Fibroblast of lung (primary cell): ENCODE results near the gene CAPN10. TPM values are rescaled to one million over a fixed set of nuclear protein-coding genes. Genes with fewer than 3 reads are reported as not detected.

Experiments
- DNase-seq, 2 donors: peaks; one replicate each; pipeline versions ENCODE4 v3.0.0 to v3.0.0-alpha.2; 2010; ENCODE audit warnings: low read depth in 2 of 2
- H2AFZ ChIP-seq: 2 replicates; pipeline ENCODE4 v1.5.1; 2012; ENCODE audit warnings: low read length, control low read depth, inconsistent platforms
- H3K27ac ChIP-seq: 2 replicates; pipeline ENCODE4 v1.5.1; 2011; ENCODE audit warnings: low read length, control low read depth; ENCODE audit not compliant: insufficient read depth
- H3K27me3 ChIP-seq: 2 replicates; pipeline ENCODE4 v1.5.1; 2011; ENCODE audit warnings: mild to moderate bottlenecking, low read length; ENCODE audit not compliant: control insufficient read depth, insufficient read depth
- H3K36me3 ChIP-seq: 2 replicates; pipeline ENCODE4 v1.5.1; 2011; ENCODE audit warnings: low read length; ENCODE audit not compliant: control insufficient read depth, insufficient read depth
- H3K4me1 ChIP-seq: 2 replicates; pipeline ENCODE4 v1.5.1; 2011; ENCODE audit warnings: low read length; ENCODE audit not compliant: control insufficient read depth, insufficient read depth; ENCODE audit errors: extremely low read depth
- H3K4me2 ChIP-seq: 2 replicates; pipeline ENCODE4 v1.5.1; 2011; ENCODE audit warnings: low read length, control low read depth; ENCODE audit not compliant: insufficient read depth; ENCODE audit errors: extremely low read depth
- H3K4me3 ChIP-seq, 4 experiments: fragments of 200-600 bp in 1 of 4; sonication (generic) in 1 of 4; replicated peaks in 1 of 4; 2 replicates each; pipeline ENCODE4 v1.5.1; 2011 to 2016; ENCODE audit warnings: low read length in 4 of 4, low read depth in 3 of 4, mild to moderate bottlenecking in 3 of 4, control low read depth in 2 of 4, inconsistent platforms in 1 of 4, mixed read lengths in 1 of 4; ENCODE audit not compliant: insufficient read depth in 1 of 4; ENCODE audit errors: control extremely low read depth in 1 of 4
- H3K79me2 ChIP-seq: 2 replicates; pipeline ENCODE4 v1.5.1; 2012; ENCODE audit warnings: mild to moderate bottlenecking, low read length, inconsistent platforms; ENCODE audit not compliant: control insufficient read depth, insufficient read depth
- H3K9ac ChIP-seq: 2 replicates; pipeline ENCODE4 v1.5.1; 2011; ENCODE audit warnings: mild to moderate bottlenecking, low read length, control low read depth; ENCODE audit not compliant: insufficient read depth
- H3K9me3 ChIP-seq: 2 replicates; pipeline ENCODE4 v1.5.1; 2012; ENCODE audit warnings: low read depth, low read length; ENCODE audit not compliant: control insufficient read depth, insufficient read depth
- H4K20me1 ChIP-seq: 2 replicates; pipeline ENCODE4 v1.5.1; 2011; ENCODE audit warnings: low read length; ENCODE audit not compliant: control insufficient read depth, insufficient read depth; ENCODE audit errors: extremely low read depth
- EZH2 ChIP-seq: IDR thresholded peaks from 2 replicates; pipeline ENCODE4 v1.5.1; 2012; ENCODE audit warnings: low read length, control low read depth, mild to moderate bottlenecking; ENCODE audit errors: missing control alignments
- polyA plus RNA-seq, 2 donors: library from polyadenylated mRNA; depleted of rRNA in 1 of 2; stranded (reverse) in 1 of 2; unstranded in 1 of 2; fragments of >200 nt; gene quantifications; 2 replicates each; pipeline ENCODE4 v1.2.1, GENCODE V29; 2011 to 2012; ENCODE audit warnings: missing spikeins in 1 of 2
- total RNA-seq: library from RNA; depleted of rRNA; stranded (reverse); fragments of >200 nt; gene quantifications from 2 replicates; pipeline ENCODE4 v1.2.1, GENCODE V29; 2014
- TF ChIP-seq, protein P1 (sequence below), 2 donors: IDR thresholded peaks in 1 of 2; conservative IDR thresholded peaks in 1 of 2; 1 replicate in 1 of 2; 2 replicates in 1 of 2; pipeline ENCODE4 v1.5.1; 2011 to 2012; ENCODE audit warnings: low read length in 2 of 2, control low read depth in 1 of 2, inconsistent platforms in 1 of 2, low read depth in 1 of 2, mild to moderate bottlenecking in 1 of 2

Gene CAPN10
- total and polyA plus RNA-seq, 2 donors (not counting 1 experiment from before 2014, with no cell fraction given): 3.6 to 23.0 TPM

DNA sequence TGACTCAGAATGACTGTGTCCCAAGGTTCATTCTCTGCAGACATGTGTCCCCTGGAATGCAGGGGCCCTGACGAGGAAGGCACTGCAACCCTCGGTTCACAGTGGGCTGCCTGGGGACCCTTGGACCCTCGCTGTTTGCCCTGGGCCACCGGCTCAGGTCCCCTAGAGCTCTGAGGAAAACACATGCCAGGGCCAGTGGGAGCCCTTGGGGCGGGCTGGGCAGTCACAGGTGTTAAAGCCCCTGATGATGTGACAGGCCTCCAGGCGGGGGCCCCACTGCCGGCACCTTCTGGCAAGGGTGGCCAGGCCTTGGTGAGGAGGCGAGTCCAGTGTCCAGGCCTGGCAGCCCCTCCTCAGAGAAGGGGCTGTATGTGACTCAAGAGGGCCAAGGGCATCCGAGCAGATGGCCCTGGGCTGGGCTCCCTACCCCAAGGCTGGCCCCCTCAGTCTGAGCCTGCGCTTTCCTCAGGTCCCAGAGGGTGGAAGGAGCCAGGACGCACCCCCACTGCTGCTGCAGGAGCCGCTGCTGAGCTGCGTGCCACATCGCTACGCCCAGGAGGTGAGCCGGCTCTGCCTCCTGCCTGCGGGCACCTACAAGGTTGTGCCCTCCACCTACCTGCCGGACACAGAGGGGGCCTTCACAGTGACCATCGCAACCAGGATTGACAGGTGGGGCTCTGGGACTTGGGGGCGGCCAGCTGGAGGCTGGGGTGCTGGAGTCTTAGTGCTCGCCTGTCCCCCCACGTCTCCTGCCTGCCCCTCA is 11.1 kb downstream of the CAPN10 start:
- Histone ChIP-seq H3K9ac (no peak overlapping the region), H3K79me2 (no peaks in the 10 kb centered on the region), H2AFZ (no peak overlapping the region), H3K27ac (no peak overlapping the region), H3K4me1 (no peaks in the 10 kb centered on the region), H3K9me3 (no peaks in the 10 kb centered on the region), H4K20me1 (no peaks in the 10 kb centered on the region), H3K4me2 (no peak overlapping the region), H3K36me3 (peaks cover 9% of the 10 kb centered on the region), H3K4me3 (no peak overlapping the region), H3K27me3 (no peaks in the 10 kb centered on the region)
- DNase-seq: no peak
- TF ChIP-seq EZH2: no peak
- TF ChIP-seq, protein P1, sequence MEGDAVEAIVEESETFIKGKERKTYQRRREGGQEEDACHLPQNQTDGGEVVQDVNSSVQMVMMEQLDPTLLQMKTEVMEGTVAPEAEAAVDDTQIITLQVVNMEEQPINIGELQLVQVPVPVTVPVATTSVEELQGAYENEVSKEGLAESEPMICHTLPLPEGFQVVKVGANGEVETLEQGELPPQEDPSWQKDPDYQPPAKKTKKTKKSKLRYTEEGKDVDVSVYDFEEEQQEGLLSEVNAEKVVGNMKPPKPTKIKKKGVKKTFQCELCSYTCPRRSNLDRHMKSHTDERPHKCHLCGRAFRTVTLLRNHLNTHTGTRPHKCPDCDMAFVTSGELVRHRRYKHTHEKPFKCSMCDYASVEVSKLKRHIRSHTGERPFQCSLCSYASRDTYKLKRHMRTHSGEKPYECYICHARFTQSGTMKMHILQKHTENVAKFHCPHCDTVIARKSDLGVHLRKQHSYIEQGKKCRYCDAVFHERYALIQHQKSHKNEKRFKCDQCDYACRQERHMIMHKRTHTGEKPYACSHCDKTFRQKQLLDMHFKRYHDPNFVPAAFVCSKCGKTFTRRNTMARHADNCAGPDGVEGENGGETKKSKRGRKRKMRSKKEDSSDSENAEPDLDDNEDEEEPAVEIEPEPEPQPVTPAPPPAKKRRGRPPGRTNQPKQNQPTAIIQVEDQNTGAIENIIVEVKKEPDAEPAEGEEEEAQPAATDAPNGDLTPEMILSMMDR (conservative IDR thresholded peaks at IDR 0.05 in 1 of 2, IDR thresholded peaks at IDR 0.05 in 1 of 2; ENCODE audit: low read depth in 1 of 2, low read length in 2 of 2): no peak

DNA sequence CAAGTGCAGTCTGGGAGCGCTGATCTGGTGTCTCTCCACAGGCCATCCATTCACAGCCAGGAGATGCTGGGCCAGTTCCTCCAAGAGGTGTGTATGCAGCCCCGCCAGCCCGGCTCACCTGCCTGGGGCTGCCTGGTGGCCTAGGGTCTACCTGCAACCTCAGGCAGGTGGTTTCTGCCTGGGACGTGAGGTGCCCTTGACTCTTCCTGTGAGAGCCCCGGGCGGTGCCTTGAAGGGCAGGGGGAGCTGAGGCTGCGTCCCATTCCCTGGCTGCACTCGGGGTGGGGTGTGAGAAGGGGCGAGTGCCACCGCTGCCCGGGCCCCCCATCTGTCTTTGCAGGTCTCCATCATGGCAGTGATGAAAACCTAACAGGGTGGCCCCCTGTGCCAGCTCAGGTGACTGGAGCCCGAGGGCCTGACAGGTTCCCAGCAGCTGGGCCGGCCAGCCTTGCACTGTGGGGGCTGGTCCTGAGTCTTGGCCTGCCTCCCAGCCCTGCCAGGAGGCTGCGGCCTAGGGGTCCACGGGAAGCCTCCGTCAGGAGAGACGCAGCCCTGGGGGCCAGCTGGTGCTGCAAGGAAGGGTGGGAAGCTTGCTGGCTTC is 11.9 kb downstream of the CAPN10 start:
- Histone ChIP-seq H3K9me3 (no peaks in the 10 kb centered on the region), H3K36me3 (peaks cover 9% of the 10 kb centered on the region), H3K4me1 (no peaks in the 10 kb centered on the region), H3K9ac (no peak overlapping the region), H4K20me1 (no peaks in the 10 kb centered on the region), H2AFZ (no peak overlapping the region), H3K4me2 (no peak overlapping the region), H3K27me3 (no peaks in the 10 kb centered on the region), H3K27ac (no peak overlapping the region), H3K79me2 (no peaks in the 10 kb centered on the region), H3K4me3 (no peak overlapping the region)
- TF ChIP-seq, protein P1 (conservative IDR thresholded peaks at IDR 0.05 in 1 of 2, IDR thresholded peaks at IDR 0.05 in 1 of 2; ENCODE audit: low read depth in 1 of 2, low read length in 2 of 2): no peak
- no peak for TF ChIP-seq EZH2
- no peak for DNase-seq

DNA sequence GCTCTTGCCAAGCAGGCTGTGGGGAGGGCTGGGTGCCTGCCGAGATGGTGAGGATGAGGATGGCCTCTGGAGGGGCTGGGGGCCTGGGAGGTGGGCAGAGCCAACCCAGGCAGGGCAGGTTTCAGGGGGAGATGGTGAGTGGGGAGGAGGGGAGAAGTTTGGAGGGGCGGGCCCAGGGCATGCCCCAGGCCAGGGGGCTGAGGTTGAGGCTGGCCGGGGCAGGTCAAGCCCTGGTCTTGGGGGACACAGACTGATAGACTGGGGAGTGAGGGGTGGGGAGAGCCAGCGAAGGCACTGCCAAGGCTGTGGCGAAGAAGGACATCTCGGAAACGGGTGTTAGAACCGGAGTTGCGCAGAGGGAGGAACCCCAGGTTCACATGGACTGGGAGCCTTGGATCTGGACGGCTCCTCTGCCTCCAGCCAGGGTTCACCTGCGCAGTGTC is 12.6 kb downstream of the CAPN10 start:
- TF ChIP-seq, protein P1 (conservative IDR thresholded peaks at IDR 0.05 in 1 of 2, IDR thresholded peaks at IDR 0.05 in 1 of 2; ENCODE audit: low read depth in 1 of 2, low read length in 2 of 2): no peak
- no peak for TF ChIP-seq EZH2
- Histone ChIP-seq H3K4me1 (no peaks in the 10 kb centered on the region), H3K36me3 (peaks cover 7% of the 10 kb centered on the region), H3K27ac (no peak overlapping the region), H3K4me2 (no peak overlapping the region), H2AFZ (no peak overlapping the region), H3K79me2 (no peaks in the 10 kb centered on the region), H3K27me3 (no peaks in the 10 kb centered on the region), H3K9ac (no peak overlapping the region), H4K20me1 (no peaks in the 10 kb centered on the region), H3K4me3 (no peak overlapping the region), H3K9me3 (no peaks in the 10 kb centered on the region)
- DNase-seq: no peak
